Measurements from ENCODE around the gene SERPINB10. TPM values are rescaled to one million over a fixed set of nuclear protein-coding genes. Genes with fewer than 3 reads are reported as not detected.

The SERPINB10 gene
- total RNA-seq, 1 experiment from 2014 or later, result not detected

DNA sequence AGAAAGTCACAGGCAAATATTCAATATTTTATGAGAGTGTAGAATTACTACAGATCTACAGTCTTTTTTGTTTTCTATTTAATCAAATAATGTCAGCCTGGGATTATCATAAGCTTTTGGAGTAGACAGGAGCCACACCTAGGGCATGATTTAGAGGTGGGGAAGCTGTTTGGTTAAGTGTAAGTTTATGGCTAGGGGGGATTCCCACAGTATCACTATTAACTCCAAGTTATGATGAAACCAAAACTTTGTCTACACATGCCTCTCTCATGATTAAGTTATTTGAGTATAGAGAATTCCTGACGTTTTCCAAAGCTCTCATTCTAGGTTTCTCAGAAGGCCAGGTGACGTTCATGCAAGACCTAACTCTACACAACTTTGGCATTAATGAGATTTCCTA lies 2.1 kb downstream of the SERPINB10 start:
- H3K27me3 ChIP-seq (ENCODE audit: insufficient read depth, low read length), result no peaks in the 10 kb centered on the region
- ChIA-PET POLR2A (no interaction called here), CTCF (no interaction called here), RAD21 (ENCODE audit: low non-redundant PET in 1 of 2, low total read pairs in 2 of 2, uncharacterized antibody in 2 of 2, unreplicated experiment in 2 of 2) (no interaction called here)
- TF ChIP-seq FOSL1 (IDR thresholded peaks at IDR 0.05; ENCODE audit: low read depth) (no peak), ELF1 (IDR thresholded peaks at IDR 0.05; ENCODE audit: borderline replicate concordance, low read depth) (no peak), POLR2A (IDR thresholded peaks at IDR 0.05; ENCODE audit: borderline replicate concordance, extremely low read depth, insufficient read depth, insufficient read length) (no peak), POLR2AphosphoS5 (IDR thresholded peaks at IDR 0.05; ENCODE audit: low read depth, low read length) (no peak), EZH2phosphoT487 (IDR thresholded peaks at IDR 0.05; ENCODE audit: borderline replicate concordance) (no peak), JUND (IDR thresholded peaks at IDR 0.05) (no peak), SRF (IDR thresholded peaks at IDR 0.05; ENCODE audit: low read depth) (no peak), SP1 (IDR thresholded peaks at IDR 0.05; ENCODE audit: low read depth) (no peak), SIN3A (IDR thresholded peaks at IDR 0.05; ENCODE audit: low read depth) (no peak), EGR1 (IDR thresholded peaks at IDR 0.05; ENCODE audit: low read depth) (no peak), EZH2 (IDR thresholded peaks at IDR 0.05) (no peak), CEBPB (IDR thresholded peaks at IDR 0.05; ENCODE audit: low read depth) (no peak), RAD21 (IDR thresholded peaks at IDR 0.05; ENCODE audit: low read depth) (no peak), TCF7L2 (IDR thresholded peaks at IDR 0.05; ENCODE audit: borderline replicate concordance, extremely low read depth, insufficient read depth, insufficient read length) (no peak), CBX3 (IDR thresholded peaks at IDR 0.05; ENCODE audit: low read depth) (no peak)
- TF ChIP-seq, protein P1, sequence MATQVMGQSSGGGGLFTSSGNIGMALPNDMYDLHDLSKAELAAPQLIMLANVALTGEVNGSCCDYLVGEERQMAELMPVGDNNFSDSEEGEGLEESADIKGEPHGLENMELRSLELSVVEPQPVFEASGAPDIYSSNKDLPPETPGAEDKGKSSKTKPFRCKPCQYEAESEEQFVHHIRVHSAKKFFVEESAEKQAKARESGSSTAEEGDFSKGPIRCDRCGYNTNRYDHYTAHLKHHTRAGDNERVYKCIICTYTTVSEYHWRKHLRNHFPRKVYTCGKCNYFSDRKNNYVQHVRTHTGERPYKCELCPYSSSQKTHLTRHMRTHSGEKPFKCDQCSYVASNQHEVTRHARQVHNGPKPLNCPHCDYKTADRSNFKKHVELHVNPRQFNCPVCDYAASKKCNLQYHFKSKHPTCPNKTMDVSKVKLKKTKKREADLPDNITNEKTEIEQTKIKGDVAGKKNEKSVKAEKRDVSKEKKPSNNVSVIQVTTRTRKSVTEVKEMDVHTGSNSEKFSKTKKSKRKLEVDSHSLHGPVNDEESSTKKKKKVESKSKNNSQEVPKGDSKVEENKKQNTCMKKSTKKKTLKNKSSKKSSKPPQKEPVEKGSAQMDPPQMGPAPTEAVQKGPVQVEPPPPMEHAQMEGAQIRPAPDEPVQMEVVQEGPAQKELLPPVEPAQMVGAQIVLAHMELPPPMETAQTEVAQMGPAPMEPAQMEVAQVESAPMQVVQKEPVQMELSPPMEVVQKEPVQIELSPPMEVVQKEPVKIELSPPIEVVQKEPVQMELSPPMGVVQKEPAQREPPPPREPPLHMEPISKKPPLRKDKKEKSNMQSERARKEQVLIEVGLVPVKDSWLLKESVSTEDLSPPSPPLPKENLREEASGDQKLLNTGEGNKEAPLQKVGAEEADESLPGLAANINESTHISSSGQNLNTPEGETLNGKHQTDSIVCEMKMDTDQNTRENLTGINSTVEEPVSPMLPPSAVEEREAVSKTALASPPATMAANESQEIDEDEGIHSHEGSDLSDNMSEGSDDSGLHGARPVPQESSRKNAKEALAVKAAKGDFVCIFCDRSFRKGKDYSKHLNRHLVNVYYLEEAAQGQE (IDR thresholded peaks at IDR 0.05; ENCODE audit: low read depth), result no peak
- TF ChIP-seq, protein P2, sequence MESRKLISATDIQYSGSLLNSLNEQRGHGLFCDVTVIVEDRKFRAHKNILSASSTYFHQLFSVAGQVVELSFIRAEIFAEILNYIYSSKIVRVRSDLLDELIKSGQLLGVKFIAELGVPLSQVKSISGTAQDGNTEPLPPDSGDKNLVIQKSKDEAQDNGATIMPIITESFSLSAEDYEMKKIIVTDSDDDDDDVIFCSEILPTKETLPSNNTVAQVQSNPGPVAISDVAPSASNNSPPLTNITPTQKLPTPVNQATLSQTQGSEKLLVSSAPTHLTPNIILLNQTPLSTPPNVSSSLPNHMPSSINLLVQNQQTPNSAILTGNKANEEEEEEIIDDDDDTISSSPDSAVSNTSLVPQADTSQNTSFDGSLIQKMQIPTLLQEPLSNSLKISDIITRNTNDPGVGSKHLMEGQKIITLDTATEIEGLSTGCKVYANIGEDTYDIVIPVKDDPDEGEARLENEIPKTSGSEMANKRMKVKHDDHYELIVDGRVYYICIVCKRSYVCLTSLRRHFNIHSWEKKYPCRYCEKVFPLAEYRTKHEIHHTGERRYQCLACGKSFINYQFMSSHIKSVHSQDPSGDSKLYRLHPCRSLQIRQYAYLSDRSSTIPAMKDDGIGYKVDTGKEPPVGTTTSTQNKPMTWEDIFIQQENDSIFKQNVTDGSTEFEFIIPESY (IDR thresholded peaks at IDR 0.05; ENCODE audit: extremely low read depth, insufficient replicate concordance, low read length), result no peak
- TF ChIP-seq, protein P3, sequence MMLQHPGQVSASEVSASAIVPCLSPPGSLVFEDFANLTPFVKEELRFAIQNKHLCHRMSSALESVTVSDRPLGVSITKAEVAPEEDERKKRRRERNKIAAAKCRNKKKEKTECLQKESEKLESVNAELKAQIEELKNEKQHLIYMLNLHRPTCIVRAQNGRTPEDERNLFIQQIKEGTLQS (IDR thresholded peaks at IDR 0.05), result no peak
- TF ChIP-seq, protein P4, sequence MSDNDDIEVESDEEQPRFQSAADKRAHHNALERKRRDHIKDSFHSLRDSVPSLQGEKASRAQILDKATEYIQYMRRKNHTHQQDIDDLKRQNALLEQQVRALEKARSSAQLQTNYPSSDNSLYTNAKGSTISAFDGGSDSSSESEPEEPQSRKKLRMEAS (IDR thresholded peaks at IDR 0.05), result no peak
- H3K9me2 ChIP-seq (ENCODE audit: insufficient read depth), result no peaks in the 10 kb centered on the region
- H4K20me1 ChIP-seq (ENCODE audit: insufficient read depth), result no peaks in the 10 kb centered on the region
- BruUV-seq (replicated peaks), result no TSS peak
- no peak overlapping the region for H3K27ac ChIP-seq (ENCODE audit: low read depth, low read length)
- ATAC-seq (no peak), DNase-seq (ENCODE audit: low read depth, low spot score) (no peak)
- H3K36me3 ChIP-seq (ENCODE audit: control insufficient read depth in 1 of 2, insufficient read depth in 2 of 2, low read length in 2 of 2), result no peaks in the 10 kb centered on the region
- no peaks in the 10 kb centered on the region for H3K4me1 ChIP-seq (ENCODE audit: control insufficient read depth in 1 of 2, insufficient read depth in 2 of 2, low read length in 2 of 2)
- no peak overlapping the region for H3K4me3 ChIP-seq (replicated peaks in 1 of 2; ENCODE audit: low read depth in 1 of 2, low read length in 2 of 2)
- no peaks in the 10 kb centered on the region for H3K9me3 ChIP-seq (ENCODE audit: control insufficient read depth in 1 of 2, insufficient read depth in 1 of 2, low read depth in 1 of 2, low read length in 2 of 2)
- H3K79me2 ChIP-seq (ENCODE audit: insufficient read depth, low read length), result no peaks in the 10 kb centered on the region
- H2AFZ ChIP-seq (ENCODE audit: low read depth, low read length, poor library complexity, severe bottlenecking), result no peak overlapping the region
- intact Hi-C loops (cut with micrococcal nuclease), result no loop called here
- H3K9ac ChIP-seq (ENCODE audit: low read length), result no peak overlapping the region
- H3K4me2 ChIP-seq (ENCODE audit: low read length), result no peak overlapping the region
